ENCODE data around the gene TBC1D9.

DNA sequence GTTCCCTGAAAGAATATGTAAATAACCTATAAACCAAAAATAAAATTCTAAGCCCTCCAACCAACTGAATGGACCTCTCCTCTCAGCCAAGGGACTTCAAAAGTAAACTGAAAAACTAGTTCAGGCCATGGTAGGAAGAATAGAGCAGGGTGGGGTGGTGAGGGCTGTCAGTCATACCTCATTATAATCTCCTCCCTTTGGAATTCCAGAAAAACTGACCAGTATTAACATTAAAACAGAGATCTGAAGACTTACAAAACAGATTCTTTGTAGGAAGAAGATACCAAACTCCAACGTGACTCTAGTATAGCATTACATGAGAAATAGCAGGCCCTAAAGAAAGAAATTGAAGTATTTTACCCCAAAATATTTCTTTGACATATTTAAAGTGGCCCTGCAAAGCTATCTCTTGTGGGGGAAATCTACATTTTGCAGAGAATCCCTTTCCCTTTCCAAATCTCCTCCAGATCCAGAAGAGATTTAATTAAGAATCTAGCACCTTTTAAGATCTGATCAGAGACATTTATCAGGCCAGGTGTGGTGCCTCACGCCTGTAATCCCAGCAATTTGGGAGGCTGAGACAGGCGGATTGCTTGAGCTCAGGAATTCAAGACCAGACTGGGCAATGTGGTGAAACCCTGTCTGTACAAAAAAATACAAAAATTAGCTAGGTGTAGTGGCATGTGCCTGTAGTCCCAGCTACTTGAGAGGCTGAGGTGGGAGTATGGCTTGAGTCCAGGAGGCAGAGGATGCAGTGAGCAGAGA, 15.1 kb downstream of the TBC1D9 start:
- TF ChIP-seq, protein P1, sequence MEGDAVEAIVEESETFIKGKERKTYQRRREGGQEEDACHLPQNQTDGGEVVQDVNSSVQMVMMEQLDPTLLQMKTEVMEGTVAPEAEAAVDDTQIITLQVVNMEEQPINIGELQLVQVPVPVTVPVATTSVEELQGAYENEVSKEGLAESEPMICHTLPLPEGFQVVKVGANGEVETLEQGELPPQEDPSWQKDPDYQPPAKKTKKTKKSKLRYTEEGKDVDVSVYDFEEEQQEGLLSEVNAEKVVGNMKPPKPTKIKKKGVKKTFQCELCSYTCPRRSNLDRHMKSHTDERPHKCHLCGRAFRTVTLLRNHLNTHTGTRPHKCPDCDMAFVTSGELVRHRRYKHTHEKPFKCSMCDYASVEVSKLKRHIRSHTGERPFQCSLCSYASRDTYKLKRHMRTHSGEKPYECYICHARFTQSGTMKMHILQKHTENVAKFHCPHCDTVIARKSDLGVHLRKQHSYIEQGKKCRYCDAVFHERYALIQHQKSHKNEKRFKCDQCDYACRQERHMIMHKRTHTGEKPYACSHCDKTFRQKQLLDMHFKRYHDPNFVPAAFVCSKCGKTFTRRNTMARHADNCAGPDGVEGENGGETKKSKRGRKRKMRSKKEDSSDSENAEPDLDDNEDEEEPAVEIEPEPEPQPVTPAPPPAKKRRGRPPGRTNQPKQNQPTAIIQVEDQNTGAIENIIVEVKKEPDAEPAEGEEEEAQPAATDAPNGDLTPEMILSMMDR (IDR thresholded peaks at IDR 0.05) = no peak
- no peak for TF ChIP-seq POLR2A (IDR thresholded peaks at IDR 0.05)
